SK-N-SH treated with all-trans-retinoic acid at 6 μM for 48 hours (cell line): ENCODE measurements around the gene NDRG2.

Source experiments
- ARNTL ChIP-seq: fragments of 450-650 bp; formaldehyde crosslinking; IDR thresholded peaks from 2 replicates; pipeline ENCODE4 v1.5.0; 2020; ENCODE audit warnings: low read depth, mild to moderate bottlenecking, moderate library complexity, borderline replicate concordance
- CSRNP3 ChIP-seq: fragments of 250-450 bp; sonication (Bioruptor Pico); IDR thresholded peaks from 2 replicates; pipeline ENCODE4 v1.5.1; 2021; ENCODE audit warnings: mild to moderate bottlenecking, moderate library complexity
- OSR1 ChIP-seq: fragments of 250-450 bp; sonication (Bioruptor Pico); IDR thresholded peaks from 2 replicates; pipeline ENCODE4 v1.8.0; 2022; ENCODE audit warnings: moderate library complexity, mild to moderate bottlenecking, inconsistent platforms
- PATZ1 ChIP-seq: fragments of 250-450 bp; sonication (Bioruptor Pico); IDR thresholded peaks from 2 replicates; pipeline ENCODE4 v1.8.0; 2020; ENCODE audit warnings: mild to moderate bottlenecking, moderate library complexity, borderline replicate concordance
- POU6F1 ChIP-seq: fragments of 250-450 bp; sonication (Bioruptor Pico); IDR thresholded peaks from 2 replicates; pipeline ENCODE4 v1.8.0; 2021; ENCODE audit warnings: low read depth, mild to moderate bottlenecking, moderate library complexity, borderline replicate concordance
- RARB ChIP-seq: fragments of 250-450 bp; sonication (Bioruptor Pico); IDR thresholded peaks from 2 replicates; pipeline ENCODE4 v1.8.0; 2021; ENCODE audit warnings: mild to moderate bottlenecking, moderate library complexity
- TCF4 ChIP-seq: fragments of 250-450 bp; sonication (Bioruptor Pico); IDR thresholded peaks from 2 replicates; pipeline ENCODE4 v1.8.0; 2021; ENCODE audit warnings: mild to moderate bottlenecking, moderate library complexity, borderline replicate concordance
- ZFP3 ChIP-seq: fragments of 250-450 bp; sonication (Bioruptor Pico); IDR thresholded peaks from 2 replicates; pipeline ENCODE4 v1.5.0; 2020; ENCODE audit warnings: mild to moderate bottlenecking, moderate library complexity

GRCh38 chr14:21011136-21011535, 13.7 kb downstream of the NDRG2 start:
- no peak for TF ChIP-seq OSR1 (CRISPR knock-in tag)
- no peak for TF ChIP-seq POU6F1 (CRISPR knock-in tag)
- no peak for TF ChIP-seq CSRNP3
- no peak for TF ChIP-seq ARNTL
- no peak for TF ChIP-seq RARB (CRISPR knock-in tag)
- no peak for TF ChIP-seq TCF4 (CRISPR knock-in tag)
- no peak for TF ChIP-seq PATZ1 (CRISPR knock-in tag)
- no peak for TF ChIP-seq ZFP3
